Epithelial cell of proximal tubule (primary cell): ENCODE data around the gene FBXO40. TPM values are rescaled to one million over a fixed set of nuclear protein-coding genes. Genes with fewer than 3 reads are reported as not detected.

Experiments used
- DNase-seq: peaks from one replicate; pipeline ENCODE4 v3.0.0-alpha.2; 2011; ENCODE audit warnings: low read depth
- H3K4me3 ChIP-seq: 2 replicates; pipeline ENCODE4 v1.5.1; 2011; ENCODE audit warnings: low read depth, mild to moderate bottlenecking, low read length
- total RNA-seq: library from RNA; depleted of rRNA; stranded (reverse); fragments of >200 nt; gene quantifications from 2 replicates; pipeline ENCODE4 v1.2.3, GENCODE V29; 2015
- TF ChIP-seq, protein P1 (sequence below): conservative IDR thresholded peaks from 2 replicates; pipeline ENCODE4 v1.5.1; 2012; ENCODE audit warnings: low read depth, mild to moderate bottlenecking, low read length

The FBXO40 gene
- total RNA-seq, 1 donor from 2014 or later: not detected

DNA sequence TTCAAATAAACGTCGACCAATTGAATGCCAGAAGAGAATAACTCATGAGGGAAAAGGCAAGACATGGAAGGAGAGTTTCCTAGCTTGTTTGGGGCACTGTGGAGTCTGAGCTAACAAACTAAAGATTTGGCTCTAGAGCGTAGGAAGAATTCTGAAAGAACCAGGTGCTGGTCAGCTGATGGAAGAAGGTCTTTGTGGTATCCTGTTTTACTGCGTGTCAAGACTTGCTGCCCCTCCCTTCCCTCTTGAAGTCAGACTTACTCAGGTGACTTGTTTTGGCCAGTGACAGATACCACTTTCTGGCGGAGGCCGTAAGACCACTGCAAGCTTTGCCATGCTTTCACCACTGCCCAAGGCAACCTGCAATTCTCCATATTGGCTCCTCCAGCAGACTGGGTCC is 68.2 kb downstream of the FBXO40 start:
- H3K4me3 ChIP-seq: no peak overlapping the region
- TF ChIP-seq, protein P1, sequence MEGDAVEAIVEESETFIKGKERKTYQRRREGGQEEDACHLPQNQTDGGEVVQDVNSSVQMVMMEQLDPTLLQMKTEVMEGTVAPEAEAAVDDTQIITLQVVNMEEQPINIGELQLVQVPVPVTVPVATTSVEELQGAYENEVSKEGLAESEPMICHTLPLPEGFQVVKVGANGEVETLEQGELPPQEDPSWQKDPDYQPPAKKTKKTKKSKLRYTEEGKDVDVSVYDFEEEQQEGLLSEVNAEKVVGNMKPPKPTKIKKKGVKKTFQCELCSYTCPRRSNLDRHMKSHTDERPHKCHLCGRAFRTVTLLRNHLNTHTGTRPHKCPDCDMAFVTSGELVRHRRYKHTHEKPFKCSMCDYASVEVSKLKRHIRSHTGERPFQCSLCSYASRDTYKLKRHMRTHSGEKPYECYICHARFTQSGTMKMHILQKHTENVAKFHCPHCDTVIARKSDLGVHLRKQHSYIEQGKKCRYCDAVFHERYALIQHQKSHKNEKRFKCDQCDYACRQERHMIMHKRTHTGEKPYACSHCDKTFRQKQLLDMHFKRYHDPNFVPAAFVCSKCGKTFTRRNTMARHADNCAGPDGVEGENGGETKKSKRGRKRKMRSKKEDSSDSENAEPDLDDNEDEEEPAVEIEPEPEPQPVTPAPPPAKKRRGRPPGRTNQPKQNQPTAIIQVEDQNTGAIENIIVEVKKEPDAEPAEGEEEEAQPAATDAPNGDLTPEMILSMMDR: no peak
- DNase-seq: no peak

DNA sequence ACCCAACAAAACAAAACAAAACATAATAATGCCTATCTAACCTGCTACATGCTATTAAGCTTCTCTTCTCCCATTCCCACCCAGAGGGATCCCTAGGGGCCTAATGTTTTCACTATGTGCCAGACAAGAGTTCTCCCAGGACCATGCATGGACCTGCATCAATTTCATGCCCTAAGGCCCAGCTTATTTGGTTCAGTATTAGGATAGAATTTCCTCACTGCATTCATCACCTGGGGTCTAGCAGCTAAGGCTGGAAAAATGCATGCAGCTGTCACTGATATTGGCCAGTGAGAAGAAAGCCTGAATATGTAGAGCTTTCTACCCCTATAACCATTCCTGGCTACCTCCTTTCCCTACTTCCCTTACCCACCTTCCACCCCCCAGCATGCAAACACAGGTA is 69.6 kb downstream of the FBXO40 start:
- DNase-seq: no peak
- TF ChIP-seq, protein P1: no peak
- no peak overlapping the region for H3K4me3 ChIP-seq

DNA sequence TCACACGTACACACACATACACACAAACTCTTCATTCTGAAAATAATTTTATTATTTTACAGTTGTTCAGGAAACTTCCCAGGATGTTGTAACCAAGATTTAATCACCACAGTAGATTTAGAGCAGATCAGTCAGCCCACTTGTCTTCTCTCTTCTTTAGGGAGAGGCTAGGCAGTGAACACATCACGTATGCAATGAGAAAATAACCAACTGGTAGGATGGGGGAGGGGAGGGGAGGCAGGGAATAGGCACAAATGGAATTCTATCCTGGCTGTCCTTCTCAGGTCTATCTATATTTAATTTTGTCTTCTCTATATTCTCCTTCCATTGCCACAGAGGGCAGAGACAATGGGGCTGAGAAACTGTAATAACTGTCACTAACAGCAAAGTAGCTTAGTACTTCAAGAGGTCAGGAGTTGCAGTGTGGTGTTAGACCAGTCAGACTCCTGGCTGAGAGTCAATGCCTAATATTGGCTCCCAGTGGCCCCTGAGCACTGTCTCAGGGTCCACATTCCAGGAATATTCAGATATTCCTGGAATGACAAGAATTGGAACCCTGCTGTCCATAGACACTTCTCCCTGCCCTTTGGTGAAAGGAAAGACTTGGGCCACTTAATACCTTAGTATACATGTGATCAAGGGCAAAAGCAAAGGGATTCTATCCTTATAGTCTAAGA is 70.1 kb downstream of the FBXO40 start:
- TF ChIP-seq, protein P1: no peak

DNA sequence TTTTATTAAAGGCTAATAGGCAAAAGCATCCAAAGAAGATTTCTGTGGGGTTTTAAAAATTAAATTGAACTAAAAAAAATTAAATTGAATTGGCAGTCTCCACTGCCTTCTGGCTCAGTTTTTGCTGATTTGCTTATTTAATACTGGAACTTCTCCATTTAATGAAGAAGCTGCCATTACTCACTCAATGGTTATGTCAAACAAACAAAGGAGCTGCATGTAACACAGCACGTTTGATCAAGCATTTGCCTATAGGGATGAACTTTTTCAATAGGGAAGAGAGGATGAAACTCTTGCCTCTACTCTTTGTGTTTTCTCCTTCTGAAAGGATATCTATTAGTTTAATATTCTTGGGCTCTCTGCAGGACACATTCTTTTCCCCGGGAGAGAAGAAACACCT is 72.3 kb downstream of the FBXO40 start:
- TF ChIP-seq, protein P1: no peak
- no peak for DNase-seq
- H3K4me3 ChIP-seq: no peak overlapping the region

More for the DNA sequence above, 70.1 kb downstream of the FBXO40 start:
- no peak overlapping the region for H3K4me3 ChIP-seq
- DNase-seq: no peak

DNA sequence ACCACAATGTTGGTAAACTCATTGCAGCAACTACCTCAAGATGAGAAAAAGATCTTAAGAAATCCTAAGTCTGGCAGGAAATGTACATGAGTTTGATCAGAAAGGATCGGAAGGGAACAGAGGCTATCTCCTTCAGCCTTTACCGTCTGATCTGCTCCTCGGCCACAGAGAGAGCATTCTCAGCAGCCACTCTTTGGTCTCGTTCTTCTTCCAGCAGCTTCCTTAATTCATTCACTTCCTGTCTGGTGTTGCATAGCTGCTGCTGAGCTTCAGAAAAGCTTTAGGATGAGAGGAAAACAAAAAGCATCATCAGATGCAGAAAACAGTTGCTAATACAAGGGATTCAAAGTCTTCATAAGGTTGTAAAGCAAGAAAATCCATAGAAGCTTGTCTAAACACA is 74.2 kb downstream of the FBXO40 start:
- TF ChIP-seq, protein P1: no peak
- no peak for DNase-seq

DNA sequence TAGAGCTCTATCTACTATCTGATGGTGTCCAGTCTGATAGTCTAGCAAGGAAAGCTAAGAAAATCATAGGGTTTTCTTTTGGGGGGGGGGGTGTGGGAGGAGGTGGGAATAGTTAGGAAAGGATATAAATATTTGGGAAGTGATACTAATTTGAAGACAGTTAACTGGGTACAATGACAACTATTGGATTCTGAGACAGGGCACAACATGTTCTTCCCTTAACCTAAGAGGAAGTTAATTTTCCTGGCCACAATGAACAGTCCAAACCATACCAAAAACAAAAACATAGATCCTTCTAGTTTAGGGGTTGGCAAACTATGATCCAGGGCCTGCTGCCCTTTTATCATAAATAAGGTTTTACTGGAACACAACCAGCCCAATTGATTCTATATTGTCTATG is 77.5 kb downstream of the FBXO40 start:
- no peak overlapping the region for H3K4me3 ChIP-seq
- no peak for DNase-seq
- TF ChIP-seq, protein P1: no peak

More for the DNA sequence above, 74.2 kb downstream of the FBXO40 start:
- no peak overlapping the region for H3K4me3 ChIP-seq

DNA sequence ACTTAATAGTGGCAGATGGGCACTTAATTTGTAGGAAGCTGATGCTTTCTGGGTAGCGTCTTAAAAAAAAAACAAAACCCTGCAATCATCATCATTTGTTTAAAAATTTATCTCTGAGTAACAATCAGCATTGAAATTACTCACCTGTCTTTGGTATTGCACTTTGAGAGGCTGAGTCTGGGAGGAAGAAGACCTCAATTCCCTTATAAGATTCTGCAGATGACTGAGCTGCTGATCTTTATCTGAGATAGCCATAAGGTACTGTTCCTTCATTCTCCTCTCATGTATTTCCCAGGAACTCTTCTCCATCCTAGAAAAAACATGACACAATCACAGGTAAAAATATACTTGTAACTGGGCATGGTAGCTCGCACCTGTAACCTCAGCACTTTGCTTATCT is 84.0 kb downstream of the FBXO40 start:
- TF ChIP-seq, protein P1: no peak
- H3K4me3 ChIP-seq: no peak overlapping the region

More for the DNA sequence above, 84.0 kb downstream of the FBXO40 start:
- no peak for DNase-seq
